Adipocyte (in vitro differentiated cells): Measurements from ENCODE around the gene BTG4.

ENCODE experiments used
- DNase-seq: peaks from one replicate; pipeline ENCODE4 v3.0.0-alpha.2; 2015; ENCODE audit warnings: low read depth
- H3K27me3 ChIP-seq: replicated peaks from 2 replicates; pipeline ENCODE4 v1.7.0; 2013; ENCODE audit warnings: mild to moderate bottlenecking, low read length, moderate library complexity; ENCODE audit not compliant: control insufficient read depth, insufficient read depth
- H3K36me3 ChIP-seq: 2 replicates; pipeline ENCODE4 v1.7.0; 2013; ENCODE audit warnings: low read length, mild to moderate bottlenecking, moderate library complexity; ENCODE audit not compliant: control insufficient read depth, insufficient read depth, severe bottlenecking
- H3K4me1 ChIP-seq: 2 replicates; pipeline ENCODE4 v1.7.0; 2013; ENCODE audit warnings: mild to moderate bottlenecking, low read length, moderate library complexity; ENCODE audit not compliant: control insufficient read depth, insufficient read depth
- H3K4me3 ChIP-seq: 2 replicates; pipeline ENCODE4 v1.7.0; 2013; ENCODE audit warnings: mild to moderate bottlenecking, low read length, moderate library complexity
- H3K9ac ChIP-seq: 2 replicates; pipeline ENCODE4 v1.7.0; 2013; ENCODE audit warnings: mild to moderate bottlenecking, low read length, moderate library complexity
- H3K9me3 ChIP-seq: 2 replicates; pipeline ENCODE4 v1.7.0; 2013; ENCODE audit warnings: mild to moderate bottlenecking, low read length, moderate library complexity; ENCODE audit not compliant: control insufficient read depth

The BTG4 gene

GRCh38 chr11:111460856-111461255 is 51.3 kb downstream of the BTG4 start:
- peaks cover 16% of the 10 kb centered on the region for H3K27me3 ChIP-seq
- no peaks in the 10 kb centered on the region for H3K9me3 ChIP-seq
- DNase-seq = no peak
- peaks cover 8% of the 10 kb centered on the region for H3K4me1 ChIP-seq
- no peak overlapping the region for H3K9ac ChIP-seq
- H3K4me3 ChIP-seq = no peak overlapping the region
- H3K36me3 ChIP-seq = no peaks in the 10 kb centered on the region

DNA sequence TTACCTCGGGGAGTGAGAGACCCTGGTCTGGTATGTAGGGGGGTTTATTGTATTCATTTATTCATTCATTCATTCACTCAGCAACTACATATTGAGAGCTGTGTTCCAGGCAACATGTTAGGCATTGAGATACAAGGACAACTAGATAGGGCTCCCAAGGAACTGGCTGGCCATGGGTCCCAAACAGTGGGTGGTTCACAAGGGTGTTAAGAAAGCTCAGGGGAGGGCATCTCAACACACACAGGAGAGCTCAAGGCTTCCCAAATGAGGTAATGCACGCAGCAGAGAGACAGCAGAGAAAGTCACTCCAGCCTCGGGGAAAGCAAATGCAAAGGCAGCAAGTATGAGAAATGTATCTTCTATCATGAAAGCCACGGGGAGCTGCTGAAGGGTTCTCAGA is 51.8 kb downstream of the BTG4 start:
- Histone ChIP-seq H3K4me3 (no peak overlapping the region), H3K36me3 (no peaks in the 10 kb centered on the region), H3K4me1 (peaks cover 3% of the 10 kb centered on the region), H3K9ac (no peak overlapping the region), H3K27me3 (peaks cover 16% of the 10 kb centered on the region), H3K9me3 (no peaks in the 10 kb centered on the region)
- no peak for DNase-seq

GRCh38 chr11:111459506-111460270 is 52.5 kb downstream of the BTG4 start:
- H3K4me1 ChIP-seq = no peaks in the 10 kb centered on the region
- no peaks in the 10 kb centered on the region for H3K9me3 ChIP-seq
- H3K9ac ChIP-seq = no peak overlapping the region
- peaks cover 16% of the 10 kb centered on the region for H3K27me3 ChIP-seq
- DNase-seq = no peak
- no peak overlapping the region for H3K4me3 ChIP-seq
- H3K36me3 ChIP-seq = no peaks in the 10 kb centered on the region

DNA sequence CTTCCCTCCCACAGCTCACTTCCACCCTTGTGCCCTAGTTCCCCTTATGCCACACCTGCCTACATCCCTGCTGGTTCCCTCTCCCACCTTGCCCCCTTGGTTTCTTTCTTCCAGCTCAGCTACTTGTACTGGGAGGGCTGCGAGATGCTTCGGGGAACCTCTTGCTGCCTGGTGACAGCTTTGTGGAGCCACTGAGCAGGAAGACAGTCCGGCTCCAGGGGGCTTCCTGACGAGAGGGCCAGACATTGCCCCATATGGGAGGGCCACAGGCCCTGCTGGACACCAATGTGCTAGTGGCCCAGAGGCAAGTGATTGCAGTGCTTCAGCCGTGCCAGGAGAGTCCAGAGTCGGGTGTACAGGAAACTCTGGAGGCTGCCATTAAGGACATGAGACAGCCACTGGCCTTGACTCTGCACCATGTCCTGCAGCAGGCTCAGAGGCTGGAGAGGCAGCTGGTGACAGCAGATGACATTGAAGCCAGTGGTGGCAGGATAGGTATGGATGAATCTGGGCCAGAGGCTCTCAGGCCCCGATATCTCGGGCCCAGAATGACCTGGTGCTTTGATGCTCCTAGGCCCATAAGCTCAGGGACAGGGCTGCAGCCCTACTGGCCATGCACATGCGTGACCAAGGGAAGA is 54.3 kb downstream of the BTG4 start:
- no peaks in the 10 kb centered on the region for H3K9me3 ChIP-seq
- H3K4me3 ChIP-seq = no peak overlapping the region
- H3K4me1 ChIP-seq = no peaks in the 10 kb centered on the region
- H3K27me3 ChIP-seq = peaks cover 16% of the 10 kb centered on the region
- no peak overlapping the region for H3K9ac ChIP-seq
- DNase-seq = no peak
- no peaks in the 10 kb centered on the region for H3K36me3 ChIP-seq

GRCh38 chr11:111456859-111457730 is 55.1 kb downstream of the BTG4 start:
- Histone ChIP-seq H3K27me3 (peaks cover 16% of the 10 kb centered on the region), H3K4me3 (no peak overlapping the region), H3K9ac (no peak overlapping the region), H3K9me3 (no peaks in the 10 kb centered on the region), H3K36me3 (no peaks in the 10 kb centered on the region), H3K4me1 (no peaks in the 10 kb centered on the region)
- no peak for DNase-seq

DNA sequence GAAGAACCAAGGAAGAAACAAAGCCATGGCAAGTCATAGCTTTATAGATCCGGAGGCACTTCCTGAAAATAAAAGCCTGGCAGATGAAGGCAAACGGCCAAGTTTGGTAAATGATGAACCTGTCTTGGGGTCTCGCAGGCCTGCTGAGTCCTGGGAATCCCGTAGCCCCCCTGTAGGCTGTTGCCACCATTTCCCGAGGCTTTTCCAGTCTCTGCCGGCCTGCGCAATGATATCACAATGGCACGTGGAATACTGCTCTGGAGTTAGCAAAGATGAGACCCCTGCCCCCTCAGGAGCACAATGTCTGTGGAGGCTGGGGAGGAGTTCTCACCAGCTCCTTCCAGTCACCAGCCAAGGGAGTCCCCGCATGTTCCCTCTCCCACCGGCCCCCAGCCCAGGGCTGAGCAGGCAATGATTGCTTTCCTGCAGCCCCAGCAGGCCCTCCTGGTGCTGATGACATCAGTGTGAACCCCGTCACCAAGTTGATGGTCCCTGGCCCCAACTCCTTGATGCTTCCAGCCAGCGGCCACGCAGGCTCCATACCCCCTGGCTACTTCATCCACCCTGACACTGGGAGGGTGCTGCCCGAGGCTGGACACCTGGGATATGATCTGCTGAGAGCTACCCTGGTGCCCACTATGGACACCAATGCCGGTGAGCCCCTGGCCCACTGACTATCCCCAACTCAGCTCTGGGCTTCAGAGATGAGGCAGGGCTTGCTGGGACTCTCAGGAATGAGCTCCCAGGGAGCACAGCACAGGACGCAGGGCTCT is 55.9 kb downstream of the BTG4 start:
- Histone ChIP-seq H3K4me1 (no peaks in the 10 kb centered on the region), H3K4me3 (no peak overlapping the region), H3K9me3 (no peaks in the 10 kb centered on the region), H3K36me3 (no peaks in the 10 kb centered on the region), H3K9ac (no peak overlapping the region), H3K27me3 (peaks cover 16% of the 10 kb centered on the region)
- no peak for DNase-seq

DNA sequence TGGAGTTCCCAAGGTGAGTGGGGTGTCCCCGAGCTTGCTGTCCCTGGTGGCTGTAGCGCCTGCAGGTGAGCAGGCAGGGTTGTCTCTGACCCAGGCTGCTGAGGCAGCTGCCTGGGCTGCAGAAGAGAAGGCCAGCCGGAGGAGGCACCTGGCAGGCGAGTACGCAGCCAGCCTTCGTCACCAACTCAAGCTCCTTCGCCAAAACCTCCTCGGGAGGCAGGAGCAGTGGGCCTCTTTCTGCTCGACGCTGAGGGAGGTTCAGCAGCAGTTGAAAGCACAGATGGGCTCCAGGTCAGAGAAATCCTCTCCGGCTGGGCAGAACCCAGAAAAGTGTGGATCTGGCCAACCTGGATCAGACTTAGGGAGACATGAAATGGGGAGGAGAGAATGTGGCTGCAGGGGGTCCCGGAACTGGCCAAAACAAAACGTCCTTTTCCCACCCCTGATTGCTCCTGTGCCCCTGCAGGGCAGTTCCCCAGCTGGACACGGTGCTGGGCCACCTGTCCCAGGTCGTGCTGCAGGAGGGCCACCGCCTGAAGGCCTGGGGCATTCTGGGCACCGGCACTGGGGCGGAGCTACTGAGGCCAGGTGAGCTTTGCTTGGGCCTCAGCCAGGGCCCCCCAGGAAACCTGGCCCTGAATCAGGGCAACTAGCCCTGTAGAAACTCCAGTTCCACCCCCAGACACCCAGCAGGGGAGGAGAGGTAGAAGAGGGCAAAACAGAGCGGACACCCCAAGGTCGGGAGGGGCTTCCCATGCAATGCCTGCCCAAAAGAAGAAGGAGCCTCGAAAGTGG is 56.7 kb downstream of the BTG4 start:
- Histone ChIP-seq H3K4me3 (no peak overlapping the region), H3K9ac (no peak overlapping the region), H3K36me3 (no peaks in the 10 kb centered on the region)

GRCh38 chr11:111454561-111455192 is 57.5 kb downstream of the BTG4 start:
- H3K4me3 ChIP-seq = no peak overlapping the region
- peak; percentile 88 for DNase-seq
- H3K4me1 ChIP-seq = no peaks in the 10 kb centered on the region

More for the DNA sequence above, 56.7 kb downstream of the BTG4 start:
- DNase-seq = no peak
- Histone ChIP-seq H3K27me3 (peaks cover 16% of the 10 kb centered on the region), H3K4me1 (no peaks in the 10 kb centered on the region), H3K9me3 (no peaks in the 10 kb centered on the region)

DNA sequence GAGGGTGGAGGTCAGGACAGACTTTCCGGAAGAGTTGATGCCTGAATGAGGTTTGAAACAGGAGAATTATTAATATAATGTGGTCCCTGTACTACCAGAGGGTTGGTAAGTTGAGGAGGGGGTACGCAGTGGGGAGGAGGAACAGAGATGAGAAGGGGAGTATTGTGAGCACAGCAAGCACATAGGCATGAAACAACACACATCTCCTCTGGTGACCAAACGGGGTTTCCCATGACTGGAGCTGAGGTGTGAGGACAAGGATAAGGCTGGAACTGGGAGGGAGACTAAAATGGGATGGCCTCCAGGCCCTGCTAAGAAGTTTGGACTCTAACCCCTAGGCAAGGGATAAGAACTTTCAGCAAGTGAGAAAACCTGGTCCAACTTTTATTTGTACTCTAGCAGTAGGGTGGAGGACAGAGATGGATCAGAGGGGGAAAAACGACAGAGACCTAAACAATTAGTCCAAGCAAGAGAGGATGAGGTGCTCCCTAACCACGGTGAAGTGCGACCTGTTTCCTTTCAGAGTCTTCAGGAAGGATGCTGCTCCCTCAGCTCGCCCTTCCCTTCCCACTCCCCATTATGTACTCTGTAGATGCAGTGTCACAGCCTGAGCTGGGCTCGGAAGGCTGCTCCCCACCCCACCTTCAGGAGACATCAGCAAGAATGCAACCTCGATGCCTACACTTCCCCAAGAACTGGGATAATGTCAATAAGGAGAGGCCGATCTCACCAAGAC is 59.2 kb downstream of the BTG4 start:
- Histone ChIP-seq H3K27me3 (peaks cover 5% of the 10 kb centered on the region), H3K9me3 (no peaks in the 10 kb centered on the region), H3K4me1 (no peaks in the 10 kb centered on the region), H3K4me3 (no peak overlapping the region), H3K9ac (no peak overlapping the region), H3K36me3 (no peaks in the 10 kb centered on the region)
- no peak for DNase-seq

More at GRCh38 chr11:111454561-111455192, 57.5 kb downstream of the BTG4 start:
- no peaks in the 10 kb centered on the region for H3K36me3 ChIP-seq
- H3K27me3 ChIP-seq = peaks cover 12% of the 10 kb centered on the region
- H3K9ac ChIP-seq = no peak overlapping the region
- no peaks in the 10 kb centered on the region for H3K9me3 ChIP-seq
